Chondrocyte (in vitro differentiated cells): Measurements from ENCODE around the gene ZNF860. TPM values are rescaled to one million over a fixed set of nuclear protein-coding genes. Genes with fewer than 3 reads are reported as not detected.
A peak's percentile ranks its signal among the peaks of the same experiment; 100 is the strongest.

Experiments used
- DNase-seq: peaks from one replicate; pipeline ENCODE4 v3.0.0; 2021; ENCODE audit warnings: mixed read lengths, low spot score
- H3K27ac Mint-ChIP-seq: one replicate; pipeline ENCODE4 v1.8.0; 2021; ENCODE audit warnings: mild to moderate bottlenecking, moderate library complexity, mixed read lengths; ENCODE audit not compliant: unreplicated experiment
- H3K27me3 Mint-ChIP-seq: 2 replicates; pipeline ENCODE4 v1.8.0; 2021; ENCODE audit warnings: low read depth, mixed read lengths
- H3K36me3 Mint-ChIP-seq: 2 replicates; pipeline ENCODE4 v1.8.0; 2021; ENCODE audit warnings: low read depth, mixed read lengths
- H3K4me1 Mint-ChIP-seq: 2 replicates; pipeline ENCODE4 v1.8.0; 2021; ENCODE audit warnings: low read depth, mild to moderate bottlenecking, mixed read lengths
- H3K4me3 Mint-ChIP-seq: one replicate; pipeline ENCODE4 v1.8.0; 2021; ENCODE audit warnings: mild to moderate bottlenecking, moderate library complexity, mixed read lengths; ENCODE audit not compliant: unreplicated experiment
- H3K9me3 Mint-ChIP-seq: 2 replicates; pipeline ENCODE4 v1.8.0; 2021; ENCODE audit warnings: low read depth, mixed read lengths
- total RNA-seq: library from RNA; stranded (reverse); gene quantifications from 3 replicates; pipeline ENCODE4 v1.2.1, GENCODE V29; 2021
- TF ChIP-seq, protein P1 (sequence below): fragments of 200-600 bp; sonication (generic); IDR thresholded peaks from 2 replicates; pipeline ENCODE4 v1.5.0; 2021; ENCODE audit warnings: antibody characterized with exemption, mild to moderate bottlenecking, moderate library complexity

The ZNF860 gene
- total RNA-seq, 1 donor from 2014 or later: 1.5 TPM

DNA sequence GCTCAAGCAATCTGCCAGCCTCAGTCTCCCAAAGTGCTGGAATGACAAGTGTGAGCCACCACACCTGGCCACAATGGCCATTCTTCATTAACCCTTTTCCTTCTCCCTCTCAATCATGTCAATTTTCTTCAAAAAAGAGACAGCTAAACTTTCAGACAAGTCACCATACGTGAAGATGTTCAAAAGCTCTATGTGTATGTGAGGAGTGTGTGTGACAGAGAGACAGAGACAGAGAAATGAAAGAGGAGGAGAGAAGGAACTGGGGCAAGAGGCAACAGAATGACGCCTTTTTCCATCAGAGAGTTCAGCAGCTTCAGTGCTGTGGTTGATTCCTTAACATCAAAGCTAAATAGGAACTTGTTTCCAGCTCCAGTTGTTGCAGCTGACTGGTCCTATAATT is 27.9 kb upstream of the ZNF860 start:
- H3K4me3 Mint-ChIP-seq: no peak overlapping the region
- H3K9me3 Mint-ChIP-seq: peaks cover 26% of the 10 kb centered on the region
- H3K4me1 Mint-ChIP-seq: peaks cover 18% of the 10 kb centered on the region
- DNase-seq: no peak
- TF ChIP-seq, protein P1, sequence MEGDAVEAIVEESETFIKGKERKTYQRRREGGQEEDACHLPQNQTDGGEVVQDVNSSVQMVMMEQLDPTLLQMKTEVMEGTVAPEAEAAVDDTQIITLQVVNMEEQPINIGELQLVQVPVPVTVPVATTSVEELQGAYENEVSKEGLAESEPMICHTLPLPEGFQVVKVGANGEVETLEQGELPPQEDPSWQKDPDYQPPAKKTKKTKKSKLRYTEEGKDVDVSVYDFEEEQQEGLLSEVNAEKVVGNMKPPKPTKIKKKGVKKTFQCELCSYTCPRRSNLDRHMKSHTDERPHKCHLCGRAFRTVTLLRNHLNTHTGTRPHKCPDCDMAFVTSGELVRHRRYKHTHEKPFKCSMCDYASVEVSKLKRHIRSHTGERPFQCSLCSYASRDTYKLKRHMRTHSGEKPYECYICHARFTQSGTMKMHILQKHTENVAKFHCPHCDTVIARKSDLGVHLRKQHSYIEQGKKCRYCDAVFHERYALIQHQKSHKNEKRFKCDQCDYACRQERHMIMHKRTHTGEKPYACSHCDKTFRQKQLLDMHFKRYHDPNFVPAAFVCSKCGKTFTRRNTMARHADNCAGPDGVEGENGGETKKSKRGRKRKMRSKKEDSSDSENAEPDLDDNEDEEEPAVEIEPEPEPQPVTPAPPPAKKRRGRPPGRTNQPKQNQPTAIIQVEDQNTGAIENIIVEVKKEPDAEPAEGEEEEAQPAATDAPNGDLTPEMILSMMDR: no peak
- H3K36me3 Mint-ChIP-seq: peaks cover 11% of the 10 kb centered on the region
- no peak overlapping the region for H3K27ac Mint-ChIP-seq
- H3K27me3 Mint-ChIP-seq: no peaks in the 10 kb centered on the region

DNA sequence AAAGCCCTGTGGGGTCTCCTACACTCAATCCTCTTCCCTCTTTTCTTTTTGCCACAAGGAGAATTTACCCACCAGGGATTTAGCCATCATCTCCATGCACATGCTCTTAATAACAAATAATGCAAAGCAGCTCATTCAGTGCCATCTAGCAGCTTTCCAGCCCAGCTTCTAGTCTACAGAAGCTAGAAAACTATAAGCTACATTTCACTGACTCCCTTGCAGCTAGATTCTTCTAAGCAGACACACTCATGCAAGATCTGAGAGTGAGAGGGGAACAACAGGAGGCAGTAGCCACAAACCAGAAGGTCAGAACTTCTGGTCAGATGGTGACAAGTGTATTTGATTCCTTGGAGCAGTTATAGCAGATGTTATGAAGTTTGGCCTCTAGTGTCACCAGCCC is 26.0 kb upstream of the ZNF860 start:
- H3K27me3 Mint-ChIP-seq: no peaks in the 10 kb centered on the region
- no peak overlapping the region for H3K4me3 Mint-ChIP-seq
- peaks cover 36% of the 10 kb centered on the region for H3K4me1 Mint-ChIP-seq
- peaks cover 20% of the 10 kb centered on the region for H3K9me3 Mint-ChIP-seq
- TF ChIP-seq, protein P1: no peak
- H3K27ac Mint-ChIP-seq: no peak overlapping the region
- DNase-seq: no peak
- peaks cover 7% of the 10 kb centered on the region for H3K36me3 Mint-ChIP-seq

GRCh38 chr3:31957106-31957505 is 24.4 kb upstream of the ZNF860 start:
- Mint-ChIP-seq H3K4me1 (peaks cover 45% of the 10 kb centered on the region), H3K4me3 (no peak overlapping the region), H3K36me3 (peaks cover 5% of the 10 kb centered on the region), H3K27ac (peak overlapping the region; percentile 79), H3K27me3 (no peaks in the 10 kb centered on the region), H3K9me3 (peaks cover 17% of the 10 kb centered on the region)
- TF ChIP-seq, protein P1: no peak
- DNase-seq: no peak

GRCh38 chr3:31958701-31959152 is 22.8 kb upstream of the ZNF860 start:
- Mint-ChIP-seq H3K27ac (peak overlapping the region; percentile 95), H3K4me3 (peak overlapping the region; percentile 65), H3K27me3 (no peaks in the 10 kb centered on the region), H3K36me3 (peaks cover 5% of the 10 kb centered on the region), H3K9me3 (peaks cover 17% of the 10 kb centered on the region), H3K4me1 (peaks cover 51% of the 10 kb centered on the region)
- TF ChIP-seq, protein P1: no peak
- no peak for DNase-seq

DNA sequence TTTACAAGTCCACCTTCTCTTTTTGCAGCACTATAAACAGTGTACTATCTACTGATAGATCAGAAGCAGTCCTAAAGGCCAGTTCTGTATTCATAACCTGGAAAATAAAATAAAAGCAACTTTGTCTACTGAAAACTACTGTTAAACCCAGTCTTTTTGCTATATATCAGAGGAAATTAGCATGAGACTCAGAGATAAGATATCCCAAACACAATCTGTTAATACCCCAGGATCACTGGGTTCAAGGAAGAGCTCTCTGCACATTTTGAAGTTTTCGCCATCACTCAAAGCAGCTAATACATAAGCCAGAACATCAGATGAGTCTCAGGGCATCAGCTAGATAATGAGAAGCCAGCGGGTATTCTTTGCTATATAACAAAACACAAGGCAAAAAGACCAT is 22.3 kb upstream of the ZNF860 start:
- no peaks in the 10 kb centered on the region for H3K27me3 Mint-ChIP-seq
- H3K4me3 Mint-ChIP-seq: peak overlapping the region; percentile 65
- H3K9me3 Mint-ChIP-seq: peaks cover 17% of the 10 kb centered on the region
- H3K27ac Mint-ChIP-seq: peak overlapping the region; percentile 95
- peaks cover 52% of the 10 kb centered on the region for H3K4me1 Mint-ChIP-seq
- H3K36me3 Mint-ChIP-seq: peaks cover 5% of the 10 kb centered on the region
- no peak for DNase-seq
- TF ChIP-seq, protein P1: no peak
